Stimulated activated CD4-positive, alpha-beta T cell treated with anti-CD3 and anti-CD28 coated beads, Interleukin-12 subunit alpha, Interleukin-12 subunit beta, amount 100 ng/mL, for 48 hours (primary cell): Measurements from ENCODE around the gene ABCG8.
"Not testable (repeated sequence)": the region's sequence is repeated elsewhere in the genome, so short reads cannot be mapped to it uniquely, and the experiment has no call there.

Source experiments
- DNase-seq, 3 donors: peaks; one replicate each; pipeline ENCODE4 v3.0.0-alpha.2; 2020; ENCODE audit warnings: low read depth in 2 of 3, low spot score in 1 of 3

ABCG8 gene

GRCh38 chr2:43906448-43907109 lies 67.8 kb downstream of the ABCG8 start:
- no peak for DNase-seq

GRCh38 chr2:43911136-43911790 lies 72.5 kb downstream of the ABCG8 start:
- DNase-seq, result not testable (repeated sequence)

- no peak for DNase-seq
These were observed 85.7 kb downstream of the ABCG8 start for GRCh38 chr2:43924463-43924862.

GRCh38 chr2:43925431-43925830 lies 86.7 kb downstream of the ABCG8 start:
- DNase-seq, result no peak

- DNase-seq, result no peak
These were observed 88.7 kb downstream of the ABCG8 start for GRCh38 chr2:43927442-43927841.

GRCh38 chr2:43931293-43931692 lies 92.5 kb downstream of the ABCG8 start:
- no peak for DNase-seq
